Non-pigmented ciliary epithelial cell (primary cell): ENCODE results near the gene NR2F2.

ENCODE experiments used
- DNase-seq: peaks from one replicate; pipeline ENCODE4 v3.0.0-alpha.2; 2010; ENCODE audit warnings: low read depth

NR2F2 gene

DNA sequence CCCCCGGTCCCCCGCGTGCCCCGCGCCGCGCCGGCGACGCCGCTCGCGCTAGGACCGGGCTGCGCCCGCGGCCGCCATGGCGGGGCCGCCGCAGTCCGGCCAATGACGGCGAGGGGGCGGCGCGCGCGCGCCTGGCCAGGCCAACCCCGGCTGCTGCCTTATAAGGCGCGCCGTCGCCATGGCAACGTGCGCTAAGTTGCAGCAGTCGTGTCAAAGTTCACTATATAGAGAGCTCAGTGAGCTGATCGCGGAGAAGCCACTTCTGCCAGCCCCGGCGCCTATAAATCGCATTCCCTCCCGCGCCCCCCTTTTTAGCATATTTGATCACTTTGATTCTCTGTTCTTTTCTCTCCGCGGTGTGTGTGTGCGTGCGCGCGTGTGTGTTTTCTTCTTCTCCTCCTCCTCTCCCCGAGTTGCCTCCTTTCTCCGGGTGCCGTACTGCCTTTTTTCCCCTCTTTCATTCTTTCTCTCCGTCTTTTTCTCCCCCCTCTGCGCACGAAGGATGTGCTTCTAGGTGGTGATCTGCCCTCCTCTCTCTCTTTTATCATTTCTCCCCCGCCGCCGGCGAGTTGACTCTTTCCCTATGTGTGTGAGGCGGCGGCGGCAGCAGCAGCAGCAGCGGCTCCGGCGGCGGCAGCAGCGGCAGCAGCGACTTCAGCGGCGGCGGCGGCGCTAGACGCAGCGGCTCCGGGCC is at the start of gene NR2F2:
Gene NR2F2, plus strand, starts transcription at position 251 of the 694 bp plus-strand sequence. CDS start 1,406 bp downstream, outside the sequence.
- peak; percentile 93 for DNase-seq

DNA sequence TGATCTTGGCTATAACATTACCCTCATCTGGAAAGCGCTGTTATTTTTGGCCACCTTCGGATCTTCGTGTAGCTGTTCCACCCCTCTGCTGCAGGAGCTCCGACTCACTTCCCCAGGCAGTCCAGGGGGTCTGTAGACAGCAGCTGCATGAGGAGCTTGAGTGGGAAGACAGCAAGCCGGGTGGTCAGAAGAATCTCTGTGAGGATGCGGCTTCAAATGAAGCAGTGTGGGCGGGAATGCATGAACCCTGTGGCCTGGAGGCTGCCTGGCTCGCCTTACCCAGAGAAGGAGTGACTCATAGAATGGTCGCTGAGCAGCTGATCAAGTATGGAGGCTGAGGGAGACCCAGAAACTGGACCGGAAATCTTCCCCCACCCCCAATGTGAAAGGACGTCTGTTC is 45.2 kb upstream of the NR2F2 start:
- DNase-seq, result peak; percentile 98

DNA sequence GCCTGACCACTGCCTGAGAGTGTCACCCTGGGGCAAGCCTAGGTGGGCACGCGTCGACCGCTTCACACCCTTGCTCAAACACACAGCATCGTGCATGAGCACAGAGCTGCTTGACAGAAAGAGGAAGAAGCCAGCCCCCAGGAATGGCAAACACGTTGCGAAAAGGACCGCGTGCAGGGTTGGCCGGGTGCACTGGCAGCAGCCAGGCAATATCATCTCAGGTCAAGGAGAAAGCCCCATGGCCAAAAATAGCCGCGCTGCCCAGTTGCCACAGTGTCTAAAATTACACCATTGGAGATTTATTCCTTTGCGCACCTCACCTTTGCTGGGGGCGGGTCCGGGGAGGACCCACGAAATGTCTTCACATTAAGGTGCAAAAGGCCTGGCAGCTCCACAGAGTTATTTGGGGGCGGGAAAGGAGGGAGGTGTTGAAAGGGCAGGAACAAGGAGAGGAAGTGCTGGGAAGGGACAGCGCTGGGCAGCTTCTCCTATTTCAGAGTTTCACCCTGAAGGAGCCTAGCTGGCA is 44.7 kb upstream of the NR2F2 start:
- DNase-seq, result no peak

DNA sequence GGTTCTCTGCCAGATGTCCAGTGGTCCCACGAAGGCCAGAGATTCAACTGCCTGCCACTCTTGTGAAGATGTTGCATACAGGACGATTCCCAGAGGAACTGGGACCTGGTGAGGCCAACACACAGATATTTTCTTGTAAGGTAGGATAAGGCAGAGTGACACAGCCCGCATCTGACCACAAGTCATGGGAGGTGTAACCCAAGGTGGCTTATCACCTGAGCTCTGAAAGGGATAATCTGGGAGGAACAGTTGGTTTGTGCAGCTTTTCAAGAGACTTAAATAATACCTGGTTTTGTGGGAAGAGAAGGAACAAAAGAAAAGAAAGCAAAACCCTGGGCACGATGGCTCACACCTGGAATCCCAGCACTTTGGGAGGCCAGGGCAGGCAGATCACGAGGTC is 39.8 kb upstream of the NR2F2 start:
- DNase-seq, result no peak

DNA sequence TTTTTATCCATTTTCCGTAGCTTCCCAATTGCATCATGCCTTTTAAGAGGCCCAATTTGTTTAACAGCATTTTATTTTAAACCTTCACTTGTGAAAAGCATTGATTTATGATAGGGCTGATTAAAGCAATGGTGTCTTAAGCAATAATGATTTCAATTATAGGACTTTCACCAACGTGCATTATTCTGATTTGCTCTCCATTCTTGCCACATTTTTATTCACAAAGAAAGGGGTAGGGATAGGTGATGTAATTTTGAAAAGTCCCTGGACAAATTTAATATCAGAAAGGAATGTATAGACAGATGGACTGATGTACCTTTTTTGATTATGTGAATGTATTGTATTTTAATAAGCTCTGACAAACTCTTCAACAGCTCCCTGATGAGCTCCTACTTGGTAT is 37.9 kb upstream of the NR2F2 start:
- no peak for DNase-seq

DNA sequence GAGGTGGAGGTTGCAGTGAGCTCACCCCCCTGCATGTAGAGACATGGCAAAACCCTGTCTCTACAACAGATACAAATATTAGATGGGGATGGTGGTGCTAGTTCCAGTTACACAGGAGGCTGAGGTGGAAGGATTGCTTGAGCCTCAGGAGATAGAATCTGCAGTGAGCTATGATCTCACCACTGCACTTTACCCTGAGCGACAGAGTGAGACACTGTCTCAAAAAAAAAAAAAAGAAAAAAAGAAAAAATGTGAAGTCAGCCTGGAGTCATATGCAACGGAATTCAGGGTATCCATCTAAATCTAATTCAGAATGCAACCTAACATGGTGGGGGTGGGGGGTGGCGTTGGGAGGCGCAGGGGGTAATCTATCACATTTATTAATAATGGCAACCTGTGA is 37.1 kb upstream of the NR2F2 start:
- DNase-seq, result no peak

DNA sequence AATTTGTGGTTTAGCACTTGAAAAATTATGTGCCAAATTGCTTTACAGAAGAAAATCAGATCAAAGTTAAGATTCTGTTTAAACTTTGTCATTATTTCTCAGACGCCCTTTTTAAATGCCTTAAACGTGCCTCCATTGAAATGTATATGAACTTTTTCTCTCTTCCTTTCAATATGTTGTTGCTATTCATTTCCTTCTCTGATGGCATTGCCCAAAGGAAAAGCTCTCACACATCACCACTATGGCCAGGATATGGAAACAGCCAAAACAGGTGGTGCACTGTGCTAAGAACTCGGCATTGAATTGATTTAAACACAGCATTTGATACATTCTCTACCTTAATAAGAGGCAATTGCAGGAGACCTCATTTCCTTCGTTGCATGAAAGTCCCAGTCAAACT is 35.7 kb upstream of the NR2F2 start:
- no peak for DNase-seq

DNA sequence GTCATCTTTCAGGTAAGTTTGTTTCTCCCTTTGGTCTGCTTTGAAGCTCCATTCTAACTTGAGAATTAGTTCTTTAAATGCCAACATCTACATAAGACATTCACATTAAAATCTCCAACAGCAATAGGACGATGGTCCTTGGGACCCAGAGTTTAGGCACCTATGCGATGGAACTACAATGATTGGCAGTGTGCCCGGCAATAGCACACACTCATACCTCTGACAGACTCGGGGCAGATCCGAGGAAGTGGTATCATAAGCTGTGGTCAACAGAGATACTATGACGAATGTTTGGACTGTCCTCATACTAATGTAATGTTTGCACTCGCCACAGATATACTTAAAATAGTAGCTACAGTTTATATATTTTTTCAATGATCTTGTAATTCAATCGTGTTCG is 34.2 kb upstream of the NR2F2 start:
- DNase-seq, result peak; percentile 81

DNA sequence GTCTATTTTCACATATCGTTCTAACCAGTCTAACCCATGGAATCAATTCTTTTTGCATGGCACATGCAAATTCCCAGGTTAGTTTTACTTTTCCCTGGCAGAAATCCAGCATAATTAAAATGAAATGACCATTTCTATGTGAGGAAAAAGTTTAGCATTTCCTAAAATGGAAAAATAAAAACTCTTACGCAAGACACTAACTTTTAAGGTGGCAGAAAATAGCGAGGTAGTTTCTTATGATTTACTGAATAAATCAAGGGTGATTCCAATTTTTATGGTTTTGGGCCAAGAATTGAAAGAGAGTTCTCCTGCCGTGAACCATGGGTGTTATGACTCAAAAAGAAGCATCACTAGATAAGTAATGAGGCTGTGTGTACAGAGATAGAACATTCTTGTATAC is 32.7 kb upstream of the NR2F2 start:
- no peak for DNase-seq

DNA sequence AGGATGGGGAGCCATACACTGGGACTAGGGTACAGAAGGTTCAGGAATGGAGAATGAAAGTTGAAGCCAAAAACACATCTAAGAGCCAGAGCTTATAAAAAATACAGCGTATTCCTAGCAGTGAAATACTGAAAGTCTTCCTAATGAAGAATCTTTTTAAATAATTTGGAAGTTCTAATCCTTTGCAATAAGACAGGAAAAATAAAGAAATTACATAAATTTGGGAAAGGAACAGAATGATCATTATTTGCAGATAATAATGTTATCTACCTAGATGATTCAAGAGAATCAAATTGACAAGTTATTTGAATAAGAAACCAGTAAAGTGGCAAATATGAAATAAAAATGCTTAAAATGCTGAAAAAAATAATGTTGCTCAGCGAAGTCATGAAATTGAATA is 32.3 kb upstream of the NR2F2 start:
- no peak for DNase-seq

DNA sequence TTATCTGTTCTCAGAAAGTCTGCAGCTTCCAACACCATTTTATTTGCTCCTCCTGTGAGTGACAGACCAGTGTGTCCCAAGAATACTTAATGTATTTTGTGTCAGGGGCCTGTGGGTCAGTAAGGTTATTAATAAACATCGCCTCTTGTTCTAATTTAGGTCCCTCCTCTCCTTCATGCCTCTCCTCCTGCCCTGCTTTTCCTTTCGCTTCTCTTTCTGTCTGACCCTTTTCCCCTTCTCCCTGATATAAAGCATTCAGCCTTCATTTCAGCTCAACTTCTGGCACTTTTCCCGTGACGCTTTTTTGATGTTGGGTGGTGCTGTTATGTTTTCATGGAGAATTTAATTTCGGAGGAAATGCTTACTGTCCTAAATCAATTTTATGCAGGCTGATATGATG is 29.7 kb upstream of the NR2F2 start:
- DNase-seq, result no peak

DNA sequence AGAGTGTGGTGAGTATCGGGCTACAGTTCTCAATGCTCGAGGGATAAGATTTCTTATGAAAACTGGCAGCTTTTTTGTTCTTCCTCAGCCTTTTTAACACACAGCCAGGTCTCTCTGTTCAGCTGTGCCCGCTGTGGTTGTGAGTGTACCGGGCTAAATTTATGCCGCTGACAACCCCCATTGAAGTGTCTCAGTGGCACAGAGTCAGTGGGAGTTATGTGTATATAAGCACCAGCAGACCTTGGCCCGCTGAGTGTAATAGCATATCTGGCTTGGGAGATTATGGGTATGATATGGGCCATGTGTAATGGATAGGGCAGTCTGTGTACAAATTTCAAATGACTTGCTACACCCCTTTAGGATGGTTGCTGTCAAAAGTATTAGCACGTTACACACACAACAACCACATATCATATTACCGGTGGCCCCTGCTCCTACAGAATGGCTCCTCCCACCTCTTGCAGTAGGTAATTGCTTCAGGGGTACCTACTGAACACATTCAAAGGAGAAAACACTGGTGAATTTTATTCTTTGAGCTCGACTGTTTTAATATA is 26.9 kb upstream of the NR2F2 start:
- DNase-seq, result no peak

DNA sequence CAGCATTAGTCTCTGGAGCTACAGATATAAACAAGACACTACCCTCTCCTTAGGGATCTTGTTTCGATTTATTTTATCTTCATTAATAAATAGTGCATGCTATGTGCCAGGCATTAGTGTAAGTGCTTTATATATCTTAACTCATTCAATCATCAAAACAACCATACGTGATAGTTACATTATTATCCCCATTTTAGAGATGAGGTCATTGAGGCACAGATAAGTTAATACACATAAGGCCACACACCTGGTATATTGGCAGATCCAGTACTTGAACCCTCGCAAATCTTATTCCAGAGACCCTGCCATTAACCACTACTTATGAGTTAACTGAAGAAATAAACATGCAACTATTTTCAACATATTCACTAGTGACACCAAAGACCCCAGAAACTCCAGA is 25.7 kb upstream of the NR2F2 start:
- DNase-seq, result no peak

DNA sequence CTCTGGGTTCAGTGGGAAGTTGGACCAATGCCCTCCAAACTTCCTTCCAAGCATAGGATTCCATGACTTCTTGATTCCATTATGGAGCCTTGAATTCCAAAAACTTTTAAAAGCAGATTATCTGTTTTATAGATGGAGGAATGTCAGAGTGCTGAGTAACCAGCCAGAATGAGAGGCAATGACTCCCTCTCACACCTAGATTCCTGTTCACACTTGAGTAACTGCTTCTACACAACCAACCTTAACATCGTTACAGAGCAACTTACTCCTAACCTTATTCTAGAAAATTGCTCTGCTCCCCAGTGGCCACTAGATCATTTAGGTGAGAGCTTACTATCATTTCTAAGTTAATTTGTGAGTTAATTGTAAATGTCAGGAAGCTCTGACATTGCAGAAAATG is 24.2 kb upstream of the NR2F2 start:
- no peak for DNase-seq

DNA sequence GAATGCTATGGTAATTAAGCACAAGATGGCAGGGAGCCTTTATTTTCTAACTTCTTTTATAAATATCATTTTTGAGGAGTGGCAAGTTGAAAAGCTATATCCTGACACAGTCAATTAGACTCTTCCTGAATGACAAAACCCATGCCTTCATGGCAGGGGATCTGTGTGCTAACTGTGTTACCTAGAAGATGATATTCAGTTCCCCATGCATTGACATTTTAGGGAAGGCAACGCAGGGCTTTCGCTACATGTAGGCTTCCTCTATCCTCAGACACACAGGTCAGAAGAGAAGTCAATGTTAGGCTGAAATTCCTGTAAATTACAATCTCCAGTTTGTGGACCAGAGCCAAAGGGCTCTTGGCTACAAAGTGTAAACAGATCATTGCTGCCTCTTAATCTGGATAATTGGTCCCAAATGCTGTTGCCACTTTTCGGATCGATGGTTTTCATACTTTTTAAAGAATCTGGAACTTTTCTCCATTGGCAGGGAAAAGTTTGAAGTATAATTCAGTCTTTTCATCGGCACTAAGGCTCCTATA is 22.6 kb upstream of the NR2F2 start:
- DNase-seq, result no peak

DNA sequence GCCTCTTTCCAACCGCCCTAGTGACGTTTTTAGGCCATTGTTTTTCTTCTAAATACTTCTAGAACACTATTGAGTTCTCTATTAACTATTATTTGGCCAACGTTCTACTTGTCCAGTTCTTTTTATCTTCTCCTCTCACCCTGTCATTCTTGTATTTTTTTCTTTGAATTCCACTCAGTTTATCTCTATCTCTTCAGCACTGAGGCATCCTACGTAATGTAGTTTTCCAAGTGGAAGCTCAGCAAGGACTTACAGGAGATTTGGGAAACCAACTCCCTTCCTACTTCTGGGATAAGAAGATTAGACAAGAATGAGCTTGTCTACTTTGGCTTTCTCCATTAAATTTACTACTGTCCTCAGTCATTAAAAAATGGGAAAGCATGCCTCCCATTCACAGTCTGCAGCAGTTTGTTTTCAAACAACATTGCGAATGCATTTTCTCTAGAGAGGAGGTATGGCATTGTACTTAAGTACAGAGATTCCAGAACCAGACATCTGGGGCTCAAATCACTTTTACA is 21.3 kb upstream of the NR2F2 start:
- DNase-seq, result no peak

DNA sequence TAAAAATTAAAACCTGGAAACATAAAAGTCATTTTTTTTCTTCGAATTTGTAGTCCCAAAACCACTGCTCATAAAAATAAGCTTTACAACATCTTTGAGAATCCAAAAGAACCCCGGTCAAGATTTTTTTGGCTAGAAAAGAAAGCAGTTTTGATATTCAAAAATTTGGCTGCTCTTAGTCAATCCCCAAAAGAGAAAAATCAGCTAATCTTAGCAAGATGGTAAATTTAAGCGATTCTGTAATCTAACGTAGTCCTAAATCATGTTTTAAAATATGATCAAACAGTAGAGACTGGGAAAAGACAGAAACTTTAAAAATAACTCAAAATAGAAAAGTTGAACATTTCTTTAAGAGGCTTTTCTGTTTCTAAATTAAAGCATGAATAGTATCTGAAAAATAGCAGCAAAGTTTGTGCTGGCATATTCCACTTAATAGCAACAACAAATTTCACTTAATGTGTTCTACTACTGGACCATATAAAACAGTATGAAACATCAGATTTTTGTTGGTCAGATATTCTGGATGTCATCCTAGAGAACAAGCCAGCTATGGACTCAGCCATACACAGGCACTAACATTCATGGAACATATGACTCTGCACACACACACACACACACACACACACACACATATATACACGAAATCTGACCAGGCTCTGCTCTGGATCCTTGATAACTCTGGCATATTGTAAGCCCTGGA is 19.1 kb upstream of the NR2F2 start:
- DNase-seq, result no peak

DNA sequence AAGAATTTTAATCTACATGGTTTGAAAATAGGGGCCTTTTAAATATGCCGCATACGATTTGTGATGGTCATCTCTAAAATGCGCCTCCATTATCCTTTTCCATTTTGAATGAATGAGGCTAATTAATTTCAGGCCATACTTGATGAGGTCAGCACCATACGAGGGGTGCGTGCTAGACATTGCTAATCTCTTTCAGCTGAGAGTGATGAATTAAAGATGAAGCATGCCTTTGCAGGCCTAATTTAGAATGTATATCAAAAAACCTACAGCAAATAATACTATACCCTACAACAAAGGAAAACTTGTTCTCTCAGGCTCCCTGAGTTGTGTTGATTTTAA is 18.6 kb upstream of the NR2F2 start:
- no peak for DNase-seq

DNA sequence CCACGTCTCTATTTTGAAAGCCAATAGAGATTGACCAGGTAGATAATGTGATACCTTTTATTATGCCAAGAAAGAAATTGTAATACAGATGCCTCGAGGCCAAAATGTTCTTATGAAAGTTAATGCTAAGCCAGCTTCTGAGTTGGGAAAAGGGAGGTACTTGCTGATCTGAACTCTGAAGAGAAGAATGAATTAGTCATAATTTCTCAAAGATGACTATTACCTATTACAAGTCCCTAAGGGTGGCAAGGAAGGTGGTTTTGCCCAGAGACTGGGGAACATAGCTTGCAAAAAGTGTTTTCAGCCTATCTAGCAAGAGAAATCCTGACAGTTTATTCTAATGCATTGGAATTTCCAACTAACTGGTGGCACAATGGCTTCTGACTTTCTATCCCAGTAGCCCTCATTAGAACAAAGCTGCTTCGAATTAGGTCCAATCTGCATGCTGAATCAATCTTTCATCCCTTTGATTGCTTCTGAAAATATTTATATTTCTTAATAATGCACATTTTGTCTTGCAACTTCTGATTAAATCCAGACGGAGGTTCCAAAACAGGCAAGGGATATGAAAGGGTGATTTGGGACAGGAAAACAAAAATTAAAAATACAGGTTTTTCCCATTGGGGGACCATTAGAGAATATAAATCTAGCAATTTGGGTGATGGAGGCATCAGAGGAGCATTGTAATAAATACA is 17.7 kb upstream of the NR2F2 start:
- DNase-seq, result no peak

DNA sequence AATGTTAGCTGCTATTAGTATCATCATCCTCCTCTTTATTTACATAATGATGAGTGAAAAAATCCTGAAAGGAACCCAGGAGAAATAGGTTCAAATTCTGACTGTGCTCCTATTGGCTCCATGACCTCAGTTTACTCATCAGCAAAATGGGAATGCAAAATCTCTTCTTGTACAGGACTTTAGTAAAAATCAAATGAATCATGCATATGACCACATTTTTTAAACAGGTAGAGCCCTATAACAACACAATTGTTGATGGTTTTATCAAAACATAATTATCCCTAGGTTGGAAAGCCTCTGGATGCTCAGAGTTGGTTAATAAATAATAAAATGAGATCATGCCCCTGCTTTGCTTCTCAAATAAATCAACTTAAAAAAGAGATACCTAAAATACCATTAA is 16.0 kb upstream of the NR2F2 start:
- DNase-seq, result no peak

DNA sequence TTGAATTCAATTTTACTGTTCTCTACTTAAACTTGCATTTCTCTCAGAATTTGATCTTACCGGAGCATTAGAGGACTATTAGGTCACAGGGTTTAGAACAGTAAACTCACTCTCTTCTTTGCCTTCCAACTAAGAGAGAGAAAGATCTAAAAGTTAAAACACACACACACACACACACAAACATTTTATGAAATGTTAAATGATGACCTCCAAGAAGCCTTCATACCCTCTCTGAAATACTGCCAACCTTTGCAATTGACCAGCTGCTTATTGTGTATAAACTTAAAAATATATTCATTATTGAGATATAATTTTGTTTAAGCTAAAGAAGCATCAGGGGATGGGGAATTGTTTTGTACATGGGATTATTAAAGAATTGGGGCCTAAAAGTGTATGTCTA is 15.5 kb upstream of the NR2F2 start:
- no peak for DNase-seq

DNA sequence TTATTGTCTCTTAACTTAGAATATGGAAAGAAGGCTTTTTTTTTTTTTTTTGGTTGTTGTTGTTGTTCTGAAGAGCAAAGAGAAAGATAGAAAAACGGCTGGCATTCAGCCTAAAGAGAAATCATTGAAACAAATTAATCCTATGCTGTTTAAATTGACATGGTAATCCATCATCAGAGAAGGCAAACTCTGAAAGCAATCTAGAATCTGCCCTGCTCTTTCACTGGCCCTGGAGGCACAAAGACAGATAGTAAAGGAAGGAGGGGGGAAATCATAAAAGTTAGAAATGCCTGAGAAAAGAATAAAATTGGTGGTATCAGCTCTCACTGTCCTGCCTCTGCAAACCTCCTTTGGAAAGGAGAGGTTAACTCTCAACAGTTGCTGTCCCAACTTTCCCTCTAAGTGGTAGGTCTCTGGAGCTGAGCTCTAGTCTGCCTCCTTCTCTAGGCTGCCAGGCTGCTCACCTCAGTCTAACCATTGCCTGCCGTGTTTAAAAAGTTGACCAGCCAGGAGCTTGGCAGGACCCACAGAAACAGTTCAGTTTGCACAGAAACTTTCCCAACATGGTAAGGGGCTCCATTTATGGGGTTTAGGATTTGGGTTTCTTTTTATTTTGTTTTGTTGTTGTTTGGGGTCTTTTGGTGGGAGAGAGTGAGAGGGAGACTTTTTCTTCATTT is 13.4 kb upstream of the NR2F2 start:
- DNase-seq, result no peak
